Testis (tissue), 2 donors: ENCODE results near the gene TM4SF4.

Source experiments
- CTCF ChIP-seq, 3 experiments: fragments of 450-650 bp in 2 of 3; fragments of 200-600 bp in 1 of 3; sonication (generic) in 1 of 3; IDR thresholded peaks; one replicate each; pipeline ENCODE4 v1.5.1; 2016 to 2019; ENCODE audit warnings: antibody characterized with exemption in 3 of 3, mild to moderate bottlenecking in 2 of 3, moderate library complexity in 1 of 3
- POLR2A ChIP-seq: fragments of 450-650 bp; IDR thresholded peaks from one replicate; pipeline ENCODE4 v1.6.1; 2017; ENCODE audit warnings: antibody characterized with exemption, mild to moderate bottlenecking, moderate library complexity

GRCh38 chr3:149424918-149425317 is 49.6 kb upstream of the TM4SF4 start:
- no peak for TF ChIP-seq POLR2A
- no peak for TF ChIP-seq CTCF (IDR thresholded peaks at IDR 0.05)
